Hematopoietic multipotent progenitor cell treated with erythropoietin and hydrocortisone succinate and interleukin-3 and kit ligand, for 4 days (in vitro differentiated cells): ENCODE results near the gene MYL7.

Source experiments
- DNase-seq: peaks from one replicate; pipeline ENCODE4 v3.0.0-alpha.2; 2015

MYL7 gene

DNA sequence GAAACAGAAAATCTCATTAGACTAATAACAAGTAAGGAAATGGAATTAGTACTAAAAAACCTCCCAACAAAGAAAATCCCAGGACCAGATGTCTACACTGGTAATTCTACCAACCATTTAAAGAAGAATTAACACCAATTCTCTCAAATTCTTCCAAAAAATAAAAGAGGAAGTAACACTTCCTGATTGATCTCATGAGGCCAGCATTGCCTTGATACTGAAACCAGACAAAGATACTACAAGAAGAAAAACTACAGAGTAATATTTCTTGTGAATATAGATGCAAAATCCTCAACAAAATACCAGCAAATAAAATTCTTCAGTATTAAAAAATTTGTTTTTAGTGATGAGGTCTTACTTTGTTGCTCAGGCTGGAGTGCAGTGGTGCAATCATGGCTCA, 26.8 kb upstream of the MYL7 start:
- DNase-seq = peak; percentile 62

DNA sequence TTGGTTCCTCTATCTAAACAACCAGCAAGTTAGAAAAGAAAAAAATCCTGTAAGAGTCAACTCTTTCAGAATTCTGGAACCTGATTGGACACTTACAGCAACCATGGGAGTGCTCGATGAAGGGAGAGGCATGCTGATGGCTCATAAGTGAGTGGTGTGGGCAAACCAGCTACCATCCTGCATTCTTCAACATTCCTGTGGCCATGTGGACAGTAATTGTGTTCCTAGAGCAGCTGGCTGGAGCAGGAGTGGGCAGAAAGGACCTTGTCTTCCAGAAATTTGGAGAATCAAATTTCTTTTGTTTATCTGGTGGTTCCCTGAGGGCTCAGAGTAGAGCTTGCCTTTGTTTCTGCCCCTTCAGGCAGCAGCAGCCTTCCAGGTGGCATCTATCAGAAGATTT, 22.5 kb upstream of the MYL7 start:
- DNase-seq = no peak

DNA sequence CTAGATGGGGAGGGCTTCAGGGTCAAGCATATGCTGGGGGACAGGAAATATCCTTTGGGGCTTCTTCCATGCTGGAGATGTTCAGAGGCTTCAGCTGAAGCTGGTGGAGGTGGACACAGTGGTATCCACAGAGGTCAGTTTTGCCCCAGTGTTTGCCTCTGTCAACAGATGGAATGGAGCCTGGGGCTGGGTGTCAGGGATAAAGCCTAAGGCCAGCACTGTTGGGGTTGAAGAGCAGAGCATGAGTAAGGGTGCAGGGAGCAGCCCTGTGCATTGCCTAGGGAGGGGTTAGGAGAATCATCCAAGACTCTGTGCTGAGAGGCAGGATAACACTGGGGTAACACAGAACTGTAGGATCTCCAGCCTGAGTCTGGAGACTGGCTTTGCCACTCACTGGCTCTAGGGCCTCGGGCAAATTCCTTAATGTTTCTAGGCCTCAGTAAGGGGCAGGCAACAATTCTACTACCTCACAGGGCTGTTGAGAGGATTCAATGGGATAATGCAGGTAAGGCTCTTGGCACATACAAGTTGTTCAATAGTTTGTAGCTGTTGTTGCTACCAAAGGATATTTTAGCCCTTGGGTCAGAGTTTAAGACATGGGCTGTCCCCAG, 21.8 kb upstream of the MYL7 start:
- no peak for DNase-seq

DNA sequence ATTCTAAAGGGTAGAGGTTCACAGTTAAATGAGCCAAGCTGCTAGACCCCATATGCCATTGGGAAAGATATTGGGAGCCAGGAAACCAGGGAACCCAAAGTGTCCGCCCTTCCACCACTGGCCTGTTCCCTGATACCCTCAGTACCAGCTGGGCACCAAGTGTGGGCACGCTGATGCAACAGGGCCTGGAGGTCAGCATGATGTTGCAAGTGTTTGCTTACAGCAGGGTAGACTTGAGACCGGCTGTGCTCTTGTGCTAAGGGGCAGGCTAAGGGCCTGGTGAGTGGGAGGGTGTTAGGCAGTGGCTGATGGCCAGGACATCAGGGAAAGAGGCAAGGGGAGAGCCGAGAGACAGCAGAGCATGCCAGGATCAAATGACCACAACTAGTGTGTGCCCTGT, 21.0 kb upstream of the MYL7 start:
- no peak for DNase-seq

DNA sequence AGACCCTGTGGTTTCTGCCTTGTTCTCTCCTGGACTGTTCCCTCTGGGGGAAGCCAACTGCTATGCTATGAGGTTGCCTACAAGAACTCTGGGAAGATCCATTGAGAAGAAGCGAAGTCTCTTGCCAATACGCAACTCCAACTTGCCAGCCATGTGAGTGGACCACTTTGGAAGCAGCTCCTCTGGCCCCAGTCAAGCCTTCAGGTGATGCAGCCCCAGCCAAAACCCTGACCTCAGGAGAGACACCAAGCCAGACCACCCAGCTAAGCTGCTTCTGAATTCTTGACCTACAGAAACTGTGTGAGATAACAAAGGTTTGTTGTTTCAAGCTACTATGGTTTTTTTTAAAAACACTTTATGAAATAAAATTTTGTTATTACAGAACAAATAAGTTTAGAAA, 20.2 kb upstream of the MYL7 start:
- no peak for DNase-seq

DNA sequence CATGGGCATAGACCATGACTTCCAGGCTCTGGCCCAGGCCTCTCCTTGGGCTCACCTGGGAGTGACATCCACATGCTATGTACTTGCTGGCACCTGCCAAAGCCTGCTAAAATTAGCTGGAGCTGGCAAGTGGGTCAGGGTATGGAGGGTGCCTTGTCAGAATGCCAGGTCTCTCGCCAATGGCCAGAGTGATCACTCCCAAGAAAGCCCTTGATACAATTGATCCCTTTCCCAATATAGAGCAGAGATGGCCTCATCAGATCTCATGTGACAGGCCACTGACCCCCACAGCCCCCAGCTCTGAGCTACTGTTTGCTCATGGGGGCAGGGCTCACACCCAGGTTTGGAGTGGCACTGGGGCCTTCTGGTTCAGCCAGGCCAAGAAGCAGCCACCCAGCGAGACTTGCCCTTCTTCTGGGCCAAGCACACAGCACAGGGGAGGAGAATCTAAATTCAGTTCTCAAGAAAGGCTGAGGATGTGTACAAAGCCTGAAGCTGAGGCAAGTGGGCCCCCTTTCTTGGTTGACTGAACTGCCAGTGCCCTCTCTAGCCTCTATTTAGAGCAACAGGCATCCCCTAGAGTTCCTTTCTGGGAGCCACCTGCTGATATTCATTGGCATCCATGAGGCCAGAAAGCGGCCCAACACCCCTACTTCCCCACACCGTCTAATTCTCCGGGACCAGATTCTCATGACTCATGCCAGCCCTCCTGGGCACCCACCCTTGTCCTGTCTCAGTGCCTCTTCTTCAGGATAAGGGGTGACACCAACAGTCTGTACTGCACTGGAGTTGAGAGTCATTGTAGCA, 18.9 kb upstream of the MYL7 start:
- DNase-seq = no peak

DNA sequence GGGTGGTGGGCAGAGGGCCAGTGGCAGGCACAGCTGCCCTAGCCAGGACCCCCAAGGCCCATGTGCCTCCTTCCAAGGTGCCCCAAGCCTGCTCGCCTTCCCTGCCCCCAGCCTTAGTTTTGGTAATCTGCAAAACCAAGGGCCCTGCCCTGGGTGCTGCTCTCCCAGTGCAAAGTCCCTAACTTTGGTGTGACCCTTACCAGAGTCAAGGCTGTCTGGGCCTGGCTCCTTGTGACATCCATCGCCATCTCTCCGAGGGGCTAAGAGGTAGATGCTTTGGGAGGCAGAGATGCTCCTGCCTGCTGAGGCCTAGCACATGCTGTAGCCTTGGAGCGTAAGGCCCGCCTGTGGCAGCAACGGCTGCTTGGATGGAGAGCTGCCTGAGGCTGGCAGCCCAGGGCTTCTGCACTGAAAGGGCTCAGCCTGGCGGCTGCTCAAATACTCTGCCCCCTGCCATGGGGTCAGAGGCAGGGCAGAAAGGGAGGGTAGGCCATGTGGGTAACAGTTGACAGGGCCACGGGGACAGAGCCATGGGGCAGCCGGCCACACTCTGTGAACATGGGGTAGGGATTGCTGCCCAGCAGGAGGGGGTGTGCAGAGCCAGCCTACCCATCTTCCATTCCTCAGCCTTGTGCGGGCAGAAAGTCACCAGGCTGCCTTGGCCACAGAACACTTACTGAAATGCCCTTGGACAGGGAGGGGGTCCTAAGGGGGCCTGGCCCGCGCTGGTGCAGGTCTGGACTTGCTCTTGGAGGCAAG, 17.9 kb upstream of the MYL7 start:
- no peak for DNase-seq

DNA sequence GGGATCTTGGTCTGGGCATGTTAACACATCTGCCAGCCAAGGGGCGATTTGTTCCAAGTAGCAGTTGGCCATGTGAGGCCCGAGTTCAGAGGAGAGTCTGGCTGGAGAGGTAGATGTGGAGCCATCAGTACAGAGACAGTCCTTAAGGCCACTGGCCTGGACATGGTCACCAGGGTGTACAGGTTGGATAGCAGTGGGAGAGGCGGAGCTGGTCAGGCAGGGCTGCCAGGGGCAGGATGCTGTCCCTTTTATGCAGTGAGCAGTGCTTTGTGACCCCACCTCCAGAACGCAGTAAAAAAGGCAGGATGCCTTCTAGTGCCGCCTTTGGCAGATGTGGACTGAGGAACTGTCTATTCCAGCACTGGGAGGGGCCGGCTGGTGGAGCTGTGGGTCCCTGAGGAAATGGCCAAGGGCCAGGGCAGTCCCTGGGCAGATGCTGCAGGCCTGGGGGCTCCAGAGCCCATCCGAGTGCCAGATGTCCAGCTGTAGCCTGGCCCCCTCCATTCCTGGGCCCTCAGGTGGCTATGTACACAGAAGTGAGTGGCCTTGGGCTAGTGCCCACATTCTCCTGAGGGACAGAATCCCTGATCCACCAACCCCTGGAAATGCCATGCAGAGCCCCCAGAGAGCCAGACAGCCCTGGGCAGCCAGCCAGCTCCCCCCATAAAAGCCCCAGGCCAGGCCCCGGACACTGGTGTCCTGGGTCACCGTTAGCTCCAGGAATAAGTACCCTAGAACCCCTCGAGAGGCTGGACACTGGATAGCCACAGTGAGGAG, 17.2 kb upstream of the MYL7 start:
- DNase-seq = no peak

DNA sequence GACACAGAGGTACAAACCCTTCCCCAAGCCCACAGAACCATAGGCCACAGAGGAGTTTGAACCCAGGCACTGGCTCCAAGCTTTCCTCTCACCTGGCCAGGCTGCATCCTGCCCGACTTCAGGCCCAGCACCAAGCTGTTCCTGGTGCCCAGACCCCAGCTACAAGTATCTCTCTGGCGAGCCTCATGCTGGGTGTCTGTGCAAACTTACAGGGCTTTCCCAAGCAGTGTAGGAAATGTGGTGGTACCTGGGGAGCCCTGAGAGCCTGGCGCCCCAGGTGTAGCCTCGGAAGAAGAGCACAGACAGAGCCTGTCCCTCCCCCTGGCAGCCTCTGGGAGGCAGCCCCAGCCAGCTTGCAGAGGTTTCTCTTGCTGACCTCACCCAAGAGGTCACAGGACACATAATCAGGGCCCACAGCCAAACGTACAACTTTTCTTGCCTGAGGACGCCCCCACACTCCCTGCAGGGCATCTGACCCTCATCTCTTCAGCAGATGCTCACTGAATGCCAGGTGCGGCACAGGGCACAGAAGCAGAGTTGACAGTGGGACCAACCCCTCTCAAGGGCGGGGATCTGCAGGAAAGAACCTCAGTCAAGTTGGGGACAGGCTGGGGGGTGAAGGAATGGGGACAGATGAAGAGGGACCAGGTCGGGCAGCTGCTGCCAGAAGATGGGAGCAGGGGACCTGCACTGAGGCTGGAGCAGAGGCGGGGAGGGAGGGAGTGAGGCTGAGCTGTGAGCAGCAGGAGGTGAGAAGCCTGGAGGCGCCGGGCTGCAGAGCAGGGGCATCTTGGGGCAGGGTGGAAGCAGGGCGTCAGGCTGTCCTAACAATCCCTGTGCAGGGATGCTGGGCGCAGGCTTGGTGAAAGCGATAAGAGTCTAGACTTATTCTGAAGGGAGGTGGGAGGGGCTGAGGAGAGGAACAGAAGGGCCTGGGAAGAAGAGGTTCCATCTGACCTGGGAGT, 16.3 kb upstream of the MYL7 start:
- no peak for DNase-seq

DNA sequence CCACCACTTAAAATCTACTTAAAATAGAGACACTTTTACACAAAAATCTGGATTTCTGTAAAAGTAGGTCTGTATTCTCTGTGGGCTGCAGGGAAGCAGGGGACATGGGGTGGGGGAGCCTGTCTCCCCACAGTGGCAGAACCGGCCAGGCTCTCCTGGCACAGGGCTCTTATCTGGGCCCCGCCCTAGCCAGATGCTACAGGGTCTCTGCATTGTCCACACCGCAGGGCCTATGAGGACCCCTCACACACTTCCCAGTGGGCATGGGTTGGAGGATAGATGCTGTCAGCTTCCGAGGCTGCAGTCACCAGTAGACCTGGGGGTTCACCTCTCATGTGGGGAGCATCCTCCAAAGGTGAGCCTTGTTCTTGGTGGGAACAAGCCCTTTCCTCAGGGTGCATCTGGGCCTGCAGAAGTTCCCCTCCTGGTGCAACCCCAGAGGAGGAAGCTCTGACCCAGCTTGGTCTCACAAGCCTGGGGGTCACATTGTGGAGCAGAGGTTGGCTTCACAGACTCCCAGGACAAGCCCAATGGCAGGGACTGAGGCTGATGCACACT, 15.4 kb upstream of the MYL7 start:
- no peak for DNase-seq

DNA sequence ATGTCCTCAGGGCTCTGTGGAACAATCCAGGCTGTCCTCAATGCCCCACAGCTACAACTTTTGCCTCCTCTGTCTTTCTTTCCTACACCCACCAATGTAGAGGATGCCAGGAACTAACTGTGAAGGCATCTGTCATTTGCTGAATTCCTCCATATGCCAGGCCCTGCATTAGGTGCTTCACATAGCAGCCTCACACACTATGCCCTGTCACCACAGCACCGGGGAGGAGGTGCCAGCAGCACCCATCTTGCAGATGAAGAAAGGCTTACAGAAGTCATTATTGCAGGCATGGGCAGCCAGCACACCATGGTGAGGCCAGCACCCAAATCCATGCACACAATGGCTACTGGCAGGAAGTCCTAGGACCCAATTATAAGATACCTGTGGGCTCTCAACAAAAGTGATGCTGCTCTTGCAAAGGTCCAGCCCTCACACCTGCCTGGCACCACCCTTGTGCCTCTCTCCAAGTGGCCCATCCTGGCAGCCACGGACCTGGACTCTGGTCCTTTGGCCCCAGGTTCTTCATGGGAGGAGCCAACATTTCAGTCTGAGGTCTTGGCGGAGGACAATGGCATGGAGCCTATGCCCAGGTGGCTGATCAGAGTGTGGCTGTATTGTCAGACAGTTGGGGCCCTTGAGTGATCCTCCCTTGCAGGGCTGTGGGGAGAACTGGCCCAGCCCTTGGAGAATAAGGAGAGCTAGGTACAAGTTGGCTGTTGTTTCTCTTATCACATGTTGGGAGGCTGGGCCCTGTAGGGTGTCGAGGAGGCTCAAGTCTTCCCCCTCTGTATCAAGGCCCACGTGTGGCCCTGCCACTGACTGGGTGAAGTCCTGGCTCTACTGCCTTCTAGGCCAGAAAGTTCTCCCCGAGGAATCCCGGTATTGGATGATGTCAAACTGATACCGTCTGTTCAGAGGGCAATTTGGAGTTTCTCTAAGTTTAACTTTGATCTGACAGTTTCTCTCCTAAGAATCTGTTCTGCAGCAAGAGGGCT, 14.4 kb upstream of the MYL7 start:
- no peak for DNase-seq

DNA sequence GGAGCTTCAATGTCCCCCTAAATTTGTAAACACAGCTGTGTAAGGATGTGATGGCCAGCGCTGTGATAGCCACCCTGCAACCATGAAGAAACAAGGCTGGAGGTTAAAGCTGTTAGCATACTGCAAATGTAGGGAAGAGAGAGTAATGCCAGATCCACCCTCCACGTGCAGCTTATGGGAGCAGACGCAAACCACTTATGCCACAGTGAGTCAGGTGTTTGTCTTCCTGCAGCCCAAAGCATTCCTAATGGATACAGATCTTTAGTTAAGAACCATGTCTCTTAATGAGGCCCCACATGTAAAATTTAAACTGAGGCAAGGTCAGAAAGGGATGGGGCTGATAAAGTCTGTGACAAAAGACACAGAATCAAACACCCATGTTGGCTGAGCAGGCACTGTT, 13.6 kb upstream of the MYL7 start:
- DNase-seq = no peak

DNA sequence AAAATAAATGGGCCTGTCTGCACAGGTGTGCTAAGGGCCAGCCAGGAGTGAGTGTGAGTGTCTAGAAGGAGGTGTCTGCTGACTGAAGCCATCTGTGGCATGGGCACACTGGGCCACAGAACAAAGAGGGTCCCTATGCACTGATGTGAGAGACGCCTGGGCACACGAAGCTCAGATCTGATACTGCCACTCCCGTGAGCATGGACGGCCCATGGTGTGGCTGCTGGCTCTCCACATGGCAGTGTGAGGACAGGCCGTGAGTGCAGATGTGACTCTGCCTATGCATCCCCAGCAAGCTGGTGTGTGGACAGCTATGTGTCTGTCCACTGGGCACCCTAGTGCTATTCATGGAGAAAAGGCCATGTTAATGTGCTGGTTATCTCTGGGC, 12.8 kb upstream of the MYL7 start:
- DNase-seq = no peak

DNA sequence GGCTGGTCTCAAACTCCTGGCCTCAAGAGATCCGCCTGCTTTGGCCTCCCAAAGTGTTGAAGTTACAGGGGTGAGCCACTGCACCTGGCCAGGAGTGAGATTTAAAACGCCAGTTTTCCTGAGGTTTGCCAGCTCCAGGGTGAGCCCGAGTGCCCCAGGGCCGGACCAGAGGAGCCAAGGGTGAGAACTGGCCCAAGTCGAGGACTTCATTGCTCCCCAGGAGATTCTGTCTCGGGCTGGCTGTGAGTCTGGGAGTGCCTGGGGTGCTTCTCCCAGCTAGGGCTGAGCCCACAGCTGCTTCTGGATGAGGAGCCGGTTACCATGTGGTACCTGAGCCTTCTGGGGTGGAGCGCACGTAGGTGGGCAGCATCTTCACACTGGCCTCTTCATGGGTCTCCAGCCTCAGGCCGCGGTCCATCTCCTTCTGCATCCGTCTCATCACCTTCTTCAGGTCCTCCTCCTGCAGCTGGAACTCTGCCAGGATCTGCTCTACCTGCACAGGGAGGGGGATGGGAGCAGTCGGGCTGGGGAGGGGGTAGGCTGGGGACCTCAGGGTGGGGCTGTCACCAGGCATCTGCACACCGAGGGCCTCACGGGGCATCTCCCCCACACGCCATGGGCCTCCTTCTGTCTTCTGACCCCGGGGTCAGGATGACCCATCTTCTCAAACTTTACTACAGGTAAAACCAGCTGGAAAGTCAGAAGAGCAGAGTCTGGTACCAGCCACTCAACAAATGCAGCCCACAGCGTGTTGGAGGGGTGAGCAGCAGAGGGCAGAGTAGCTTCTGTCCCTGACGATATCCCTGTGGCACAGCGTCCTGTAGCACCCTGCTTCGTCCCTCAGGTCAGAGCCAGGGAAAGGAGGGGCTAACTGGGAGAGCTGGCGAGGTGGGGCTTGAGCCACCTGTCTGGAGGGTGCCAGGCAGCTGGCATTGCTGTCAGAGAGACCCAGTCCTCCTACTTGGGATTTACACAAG, 12.1 kb upstream of the MYL7 start:
- DNase-seq = no peak

DNA sequence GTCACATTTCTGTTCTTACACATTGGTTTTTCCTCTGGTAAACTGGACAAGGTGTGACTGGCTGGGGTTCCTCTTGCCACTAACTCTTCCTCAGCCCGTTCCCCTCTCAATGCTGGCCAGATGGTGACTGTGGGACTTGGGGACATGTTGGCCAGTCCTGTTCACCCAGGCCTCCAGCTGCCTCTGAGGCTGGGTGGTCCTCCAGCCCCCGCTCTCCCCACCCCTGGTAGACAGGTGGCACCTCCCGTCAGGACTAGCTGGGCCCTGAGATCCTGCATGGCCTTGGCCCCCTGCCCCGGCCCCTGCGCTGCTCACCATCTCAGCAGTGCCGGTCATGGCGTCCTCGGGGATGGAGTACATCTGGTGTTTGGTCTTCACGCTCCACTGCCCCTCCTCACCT, 10.8 kb upstream of the MYL7 start:
- no peak for DNase-seq

DNA sequence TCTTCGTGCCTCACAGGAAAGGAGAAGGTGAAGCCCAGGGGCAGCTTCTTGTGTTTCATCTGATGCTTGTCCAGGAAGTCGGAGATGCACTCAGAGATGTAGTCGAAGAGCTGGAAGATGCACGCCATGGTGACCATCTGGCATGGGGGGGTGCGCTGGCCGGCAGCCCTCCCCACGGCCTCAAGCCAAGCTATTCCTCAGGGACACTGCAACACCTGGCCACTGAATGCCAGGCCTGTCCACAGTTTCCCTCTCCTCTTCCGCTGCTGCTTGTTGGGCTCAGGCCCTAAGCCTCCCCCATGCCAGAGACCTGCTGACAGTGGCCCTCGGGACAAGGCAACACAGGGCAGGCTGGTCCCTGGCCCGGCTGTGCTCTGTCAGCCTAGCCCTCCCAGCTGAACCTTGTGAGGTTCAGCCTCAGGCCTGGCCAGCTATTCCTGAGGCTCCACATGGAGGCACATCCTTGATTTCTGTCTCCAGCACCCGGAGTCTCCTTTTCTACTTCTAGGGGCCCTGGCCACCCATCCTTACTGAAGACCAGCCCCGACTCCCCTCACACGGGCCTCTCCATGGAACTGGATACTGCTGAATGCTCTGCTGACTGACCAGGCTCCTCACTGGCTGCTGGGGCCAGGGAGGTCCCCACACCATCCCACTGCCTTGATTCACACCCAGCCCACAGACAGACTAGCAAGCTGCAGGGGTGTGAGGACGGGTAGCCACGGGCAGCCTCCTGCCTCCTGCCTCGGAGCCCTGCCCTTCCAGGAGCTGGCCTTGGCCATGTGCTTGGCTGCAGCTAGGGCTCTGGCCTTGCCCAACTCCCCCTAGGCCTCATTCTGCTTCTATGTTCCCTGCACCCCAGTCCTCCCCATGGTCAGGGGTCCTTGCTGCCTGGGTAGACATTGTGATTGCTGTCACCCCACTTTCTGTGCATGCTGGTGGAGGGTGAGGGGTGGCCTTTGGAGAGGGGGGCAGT, 10.1 kb upstream of the MYL7 start:
- DNase-seq = no peak

DNA sequence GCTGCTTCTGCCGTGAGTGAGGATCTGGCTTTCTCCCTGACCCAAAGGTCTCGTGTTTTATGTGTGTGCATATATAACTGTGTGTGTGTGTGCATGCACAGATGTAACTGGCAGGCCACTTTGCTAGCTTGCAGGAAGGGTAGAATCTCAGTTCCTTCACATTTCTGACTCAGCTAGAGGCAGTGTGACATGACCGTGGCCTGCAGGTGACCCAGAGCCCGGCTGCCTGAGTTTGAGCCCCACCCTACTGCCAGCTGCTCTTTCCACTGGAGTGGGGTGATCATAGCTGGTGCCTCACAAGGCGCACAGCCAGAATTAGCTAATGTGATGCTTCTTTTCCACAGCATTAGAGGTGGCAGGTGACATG, 9.3 kb upstream of the MYL7 start:
- no peak for DNase-seq
